Measurements from ENCODE around the gene PJA1. TPM values are rescaled to one million over a fixed set of nuclear protein-coding genes. Genes with fewer than 3 reads are reported as not detected.

PJA1 gene
- 41.5 TPM for polyA plus RNA-seq (2012; ENCODE audit: insufficient read length, low read depth)

GRCh38 chrX:69165087-69165651, at the start of gene PJA1:
Gene PJA1 (minus strand): TSS chrX:69165453. CDS start chrX:69163073, 2,380 bp downstream.
- TF ChIP-seq TAF1 (IDR thresholded peaks at IDR 0.05; ENCODE audit: borderline replicate concordance, insufficient read depth, low read length): no peak
- peak; percentile 26; the same call in 1 of the 2 replicates for TF ChIP-seq SIN3A (IDR thresholded peaks at IDR 0.05; ENCODE audit: borderline replicate concordance, insufficient read depth, low read length)
- peak; percentile 71 for TF ChIP-seq POLR2AphosphoS5 (IDR thresholded peaks at IDR 0.05; ENCODE audit: low read depth, low read length)
- peak; percentile 43 for TF ChIP-seq FOXP2 (optimal IDR thresholded peaks at IDR 0.05; ENCODE audit: borderline replicate concordance, extremely low read depth, extremely low read length, insufficient read depth)
- no peak for TF ChIP-seq REST (IDR thresholded peaks at IDR 0.05; ENCODE audit: insufficient read depth in 1 of 2, low read depth in 2 of 2, low read length in 2 of 2)

- no peak for TF ChIP-seq FOXP2 (optimal IDR thresholded peaks at IDR 0.05; ENCODE audit: borderline replicate concordance, extremely low read depth, extremely low read length, insufficient read depth)
- no peak for TF ChIP-seq POLR2AphosphoS5 (IDR thresholded peaks at IDR 0.05; ENCODE audit: low read depth, low read length)
- TF ChIP-seq SIN3A (IDR thresholded peaks at IDR 0.05; ENCODE audit: borderline replicate concordance, insufficient read depth, low read length): no peak
- TF ChIP-seq TAF1 (IDR thresholded peaks at IDR 0.05; ENCODE audit: borderline replicate concordance, insufficient read depth, low read length): no peak
- TF ChIP-seq REST (IDR thresholded peaks at IDR 0.05; ENCODE audit: insufficient read depth in 1 of 2, low read depth in 2 of 2, low read length in 2 of 2): no peak
Observed at GRCh38 chrX:69214463-69214862, 49.2 kb upstream of the PJA1 start.

- TF ChIP-seq REST (IDR thresholded peaks at IDR 0.05; ENCODE audit: insufficient read depth in 1 of 2, low read depth in 2 of 2, low read length in 2 of 2) (no peak), FOXP2 (optimal IDR thresholded peaks at IDR 0.05; ENCODE audit: borderline replicate concordance, extremely low read depth, extremely low read length, insufficient read depth) (no peak), POLR2AphosphoS5 (IDR thresholded peaks at IDR 0.05; ENCODE audit: low read depth, low read length) (no peak), SIN3A (IDR thresholded peaks at IDR 0.05; ENCODE audit: borderline replicate concordance, insufficient read depth, low read length) (no peak), TAF1 (IDR thresholded peaks at IDR 0.05; ENCODE audit: borderline replicate concordance, insufficient read depth, low read length) (no peak)
Observed at GRCh38 chrX:69211701-69212100, 46.4 kb upstream of the PJA1 start.

GRCh38 chrX:69210581-69210980, 45.3 kb upstream of the PJA1 start:
- TF ChIP-seq REST (IDR thresholded peaks at IDR 0.05; ENCODE audit: insufficient read depth in 1 of 2, low read depth in 2 of 2, low read length in 2 of 2) (no peak), SIN3A (IDR thresholded peaks at IDR 0.05; ENCODE audit: borderline replicate concordance, insufficient read depth, low read length) (no peak), TAF1 (IDR thresholded peaks at IDR 0.05; ENCODE audit: borderline replicate concordance, insufficient read depth, low read length) (no peak), POLR2AphosphoS5 (IDR thresholded peaks at IDR 0.05; ENCODE audit: low read depth, low read length) (no peak), FOXP2 (optimal IDR thresholded peaks at IDR 0.05; ENCODE audit: borderline replicate concordance, extremely low read depth, extremely low read length, insufficient read depth) (no peak)
